Activated T-cell treated with anti-CD3 and anti-CD28 coated beads, Interleukin-2, amount 50 U/mL, for 72 hours (primary cell): ENCODE results near the gene SLC16A8. TPM values are rescaled to one million over a fixed set of nuclear protein-coding genes. Genes with fewer than 3 reads are reported as not detected.
A peak's percentile ranks its signal among the peaks of the same experiment; 100 is the strongest.
"Not testable (repeated sequence)": the region's sequence is repeated elsewhere in the genome, so short reads cannot be mapped to it uniquely, and the experiment has no call there.

ENCODE experiments used
- ATAC-seq, 2 donors: fragments of 150-1000 bp; cut with Tn5 transposase; replicated peaks in 1 of 2; 2 replicates each; pipeline ENCODE4 v1.10.0; 2021; ENCODE audit warnings: moderate library complexity in 2 of 2, mild to moderate bottlenecking in 1 of 2
- DNase-seq, 2 donors: peaks; one replicate each; pipeline ENCODE4 v3.0.0; 2021 to 2022; ENCODE audit warnings: mixed read lengths in 1 of 2
- H3K27ac Mint-ChIP-seq: one replicate; pipeline ENCODE4 v1.8.0; 2022; ENCODE audit warnings: mild to moderate bottlenecking, moderate library complexity, mixed read lengths
- H3K27me3 Mint-ChIP-seq: one replicate; pipeline ENCODE4 v1.8.0; 2022; ENCODE audit warnings: low read depth, mixed read lengths
- H3K36me3 Mint-ChIP-seq, 2 donors: one replicate each; pipeline ENCODE4 v1.8.0; 2022; ENCODE audit warnings: mixed read lengths in 2 of 2, mild to moderate bottlenecking in 1 of 2; ENCODE audit not compliant: insufficient read depth in 2 of 2
- H3K4me1 Mint-ChIP-seq: one replicate; pipeline ENCODE4 v1.8.0; 2022; ENCODE audit warnings: low read depth, mixed read lengths
- H3K4me3 Mint-ChIP-seq, 2 donors: one replicate each; pipeline ENCODE4 v1.8.0; 2022; ENCODE audit warnings: mild to moderate bottlenecking in 2 of 2, mixed read lengths in 2 of 2, moderate library complexity in 2 of 2
- H3K9me3 Mint-ChIP-seq, 2 donors: one replicate each; pipeline ENCODE4 v1.8.0; 2022; ENCODE audit warnings: mixed read lengths in 2 of 2
- total RNA-seq, 2 donors: library from RNA; stranded (reverse); gene quantifications; one replicate each; pipeline ENCODE4 v1.2.3, GENCODE V29; 2022

Gene SLC16A8
- total RNA-seq, 2 donors from 2014 or later: not detected

DNA sequence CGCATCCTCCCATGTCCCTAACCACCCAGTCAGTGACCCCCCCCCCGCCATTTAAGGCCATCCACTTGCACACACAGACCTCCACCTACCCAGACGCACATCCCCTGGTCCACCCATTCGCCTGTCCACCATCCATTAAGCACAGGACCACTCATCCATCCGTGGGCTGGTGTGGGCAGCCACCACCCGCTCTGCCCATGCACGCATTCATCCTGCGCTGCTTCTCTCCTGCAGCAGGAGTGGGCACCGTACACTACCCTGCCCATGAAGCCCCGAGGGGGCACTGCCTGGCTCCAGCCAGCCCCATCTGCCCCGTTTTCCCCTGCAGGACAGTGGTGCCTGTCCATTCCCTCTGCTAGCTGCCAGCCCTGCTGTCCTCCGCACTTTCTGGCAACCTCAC is 3.9 kb upstream of the SLC16A8 start:
- Mint-ChIP-seq H3K27me3 (no peaks in the 10 kb centered on the region), H3K4me3 (no peak overlapping the region), H3K36me3 (no peaks in the 10 kb centered on the region), H3K4me1 (no peaks in the 10 kb centered on the region), H3K9me3 (no peaks in the 10 kb centered on the region), H3K27ac (no peak overlapping the region)
- no peak for DNase-seq
- ATAC-seq: no peak

DNA sequence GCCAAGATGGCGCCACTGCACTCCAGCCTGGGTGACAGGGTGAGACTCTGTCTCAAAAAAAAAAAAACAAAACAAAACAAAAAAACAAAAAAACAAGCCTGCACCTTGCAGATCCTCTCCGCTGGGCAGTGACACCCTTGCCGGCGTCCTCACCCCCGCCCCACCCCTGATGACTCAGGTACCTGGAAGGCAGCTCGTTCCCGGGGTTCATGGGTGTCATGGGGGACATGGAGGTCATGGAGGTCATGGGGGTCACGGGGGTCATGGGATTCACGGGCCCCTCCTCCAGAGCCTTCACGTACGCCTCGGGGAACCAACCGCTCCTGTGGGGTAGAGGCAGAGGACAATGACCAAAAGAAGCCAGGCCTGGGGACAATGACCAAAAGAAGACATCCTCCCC is 3.0 kb upstream of the SLC16A8 start:
- DNase-seq: no peak
- H3K4me3 Mint-ChIP-seq: no peak overlapping the region

DNA sequence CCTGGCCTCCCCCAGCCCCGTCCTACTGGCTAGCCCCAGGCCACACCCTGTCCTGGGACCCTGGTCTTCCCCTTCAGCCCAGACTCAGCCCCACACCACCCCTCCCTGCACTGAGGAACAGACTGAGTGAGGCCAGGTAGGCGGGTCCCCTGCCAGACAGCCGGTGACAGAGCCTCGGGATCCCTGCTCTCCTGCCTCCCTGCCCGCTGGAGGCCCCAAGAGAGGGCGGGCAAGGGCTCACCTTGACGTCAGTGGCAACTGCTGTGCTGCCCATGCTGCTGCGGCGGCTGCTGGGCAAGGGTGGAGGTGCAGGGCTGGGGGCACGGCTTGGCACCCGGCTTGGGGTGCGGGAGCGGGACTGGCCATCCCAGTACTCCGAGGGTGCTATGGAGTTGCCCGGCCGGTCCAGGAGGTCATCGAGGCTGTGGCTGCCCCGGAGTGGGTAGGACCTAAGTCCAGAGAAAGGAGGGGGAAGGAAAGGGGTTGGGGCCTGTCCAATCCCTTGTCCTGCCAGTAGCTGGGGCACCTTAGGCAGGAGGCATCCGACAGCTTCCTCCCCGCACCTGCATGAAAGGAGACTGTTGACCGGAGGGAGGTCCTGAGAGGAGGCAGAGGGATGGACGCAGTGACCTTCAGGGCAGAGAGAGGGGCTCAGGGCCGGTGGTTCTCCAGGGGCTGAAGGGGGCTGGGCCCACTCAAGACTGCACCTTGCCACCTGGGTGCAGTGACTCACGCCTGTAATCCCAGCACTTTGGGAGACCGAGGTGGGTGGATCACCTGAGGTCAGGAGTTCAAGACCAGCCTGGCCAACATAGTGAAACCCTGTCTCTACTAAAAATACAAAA is 2.2 kb upstream of the SLC16A8 start:
- no peaks in the 10 kb centered on the region for H3K4me1 Mint-ChIP-seq
- no peaks in the 10 kb centered on the region for H3K36me3 Mint-ChIP-seq
- no peaks in the 10 kb centered on the region for H3K27me3 Mint-ChIP-seq
- no peak overlapping the region for H3K4me3 Mint-ChIP-seq
- no peak for ATAC-seq
- no peak for DNase-seq
- no peaks in the 10 kb centered on the region for H3K9me3 Mint-ChIP-seq
- no peak overlapping the region for H3K27ac Mint-ChIP-seq

More for the DNA sequence above, 3.0 kb upstream of the SLC16A8 start:
- Mint-ChIP-seq H3K27me3 (no peaks in the 10 kb centered on the region), H3K36me3 (no peaks in the 10 kb centered on the region), H3K9me3 (no peaks in the 10 kb centered on the region), H3K27ac (no peak overlapping the region), H3K4me1 (no peaks in the 10 kb centered on the region)
- no peak for ATAC-seq

DNA sequence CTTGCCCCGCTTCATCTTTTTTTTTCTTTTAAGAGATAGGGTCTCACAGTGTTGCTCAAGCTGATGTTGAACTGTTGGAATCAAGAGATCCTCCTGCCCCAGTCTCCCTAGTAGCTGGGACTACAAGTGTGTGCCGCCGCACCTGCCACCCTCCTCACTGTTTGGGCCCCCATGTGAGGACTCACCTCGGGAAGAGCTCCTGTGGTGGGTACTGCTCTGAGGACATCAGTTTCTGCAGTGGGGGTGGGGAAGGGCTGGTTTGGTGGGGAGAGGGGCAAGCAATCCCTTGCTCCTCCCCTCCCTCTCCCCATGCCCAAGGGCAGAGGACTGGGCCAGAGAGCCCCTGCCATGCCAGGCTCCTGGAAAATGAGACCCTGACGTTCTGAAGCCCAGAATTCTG is 1.5 kb upstream of the SLC16A8 start:
- no peak for DNase-seq
- no peaks in the 10 kb centered on the region for H3K36me3 Mint-ChIP-seq

DNA sequence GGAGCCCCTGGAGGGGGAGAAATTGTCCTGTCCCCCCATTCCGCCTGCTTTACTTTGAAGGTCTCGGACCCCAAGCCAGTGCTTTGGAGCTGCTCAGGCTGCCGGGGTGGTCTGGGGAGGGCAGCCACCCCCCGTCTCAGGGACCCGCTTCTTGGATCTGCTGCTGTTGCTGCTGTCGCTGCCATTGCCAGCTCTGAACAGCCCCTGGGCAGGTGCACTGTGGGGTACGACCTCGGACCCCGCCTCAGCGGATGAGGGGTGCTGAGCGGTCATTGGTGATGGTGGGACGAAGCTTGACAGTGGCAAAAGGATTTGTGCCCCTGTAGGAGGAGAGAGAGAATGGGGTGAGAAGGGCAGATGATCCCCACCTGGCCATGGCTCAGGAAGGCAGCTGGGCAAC is 1.1 kb upstream of the SLC16A8 start:
- DNase-seq (no peak), ATAC-seq (no peak)
- Mint-ChIP-seq H3K27me3 (peaks cover 5% of the 10 kb centered on the region), H3K4me1 (no peaks in the 10 kb centered on the region), H3K9me3 (no peaks in the 10 kb centered on the region), H3K27ac (no peak overlapping the region), H3K4me3 (no peak overlapping the region), H3K36me3 (no peaks in the 10 kb centered on the region)

More for the DNA sequence above, 1.5 kb upstream of the SLC16A8 start:
- Mint-ChIP-seq H3K4me3 (no peak overlapping the region), H3K27me3 (peaks cover under 1% of the 10 kb centered on the region), H3K27ac (no peak overlapping the region), H3K4me1 (no peaks in the 10 kb centered on the region), H3K9me3 (no peaks in the 10 kb centered on the region)
- ATAC-seq: no peak

DNA sequence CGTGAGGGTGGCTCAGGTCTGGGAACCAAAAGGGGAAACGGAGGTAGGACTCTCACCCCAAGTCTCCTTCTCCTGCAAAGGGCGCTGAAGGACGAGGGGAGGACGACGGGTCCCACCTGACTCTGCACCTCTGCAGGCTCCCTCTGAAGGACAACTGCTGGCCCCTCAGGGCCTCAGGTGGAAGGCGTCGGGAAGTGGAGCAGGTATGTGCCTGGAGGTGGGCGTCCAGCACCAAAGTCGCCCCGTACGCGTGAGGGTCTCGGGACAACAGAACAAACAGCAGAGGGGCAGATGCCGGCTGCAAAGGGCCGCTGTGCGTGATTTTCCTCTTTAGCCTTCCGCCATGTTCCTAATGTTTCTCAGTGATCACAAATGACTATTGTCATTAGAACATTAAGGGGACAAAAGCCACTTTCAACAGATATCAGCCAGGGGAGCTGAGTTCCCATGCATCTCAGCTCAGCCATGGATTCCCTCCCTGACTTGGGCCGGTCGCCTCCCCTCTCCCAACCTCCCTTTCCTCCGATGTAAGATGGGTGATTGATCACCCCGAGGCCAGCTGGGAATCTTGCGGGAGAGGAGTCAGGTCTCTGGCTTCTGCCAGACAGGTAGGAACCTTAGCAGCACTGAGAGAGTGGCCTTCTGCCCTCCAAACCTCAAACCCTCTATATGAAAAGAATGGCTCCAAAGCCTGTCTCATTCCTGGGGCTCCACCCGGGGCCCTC is 836 bp downstream of the SLC16A8 start:
- Mint-ChIP-seq H3K4me1 (no peaks in the 10 kb centered on the region), H3K36me3 (no peaks in the 10 kb centered on the region), H3K27ac (no peak overlapping the region), H3K4me3 (peak overlapping the region in 1 of 2 donors; percentile 17), H3K9me3 (no peaks in the 10 kb centered on the region), H3K27me3 (peaks cover 9% of the 10 kb centered on the region)
- DNase-seq (no peak), ATAC-seq (no peak)

DNA sequence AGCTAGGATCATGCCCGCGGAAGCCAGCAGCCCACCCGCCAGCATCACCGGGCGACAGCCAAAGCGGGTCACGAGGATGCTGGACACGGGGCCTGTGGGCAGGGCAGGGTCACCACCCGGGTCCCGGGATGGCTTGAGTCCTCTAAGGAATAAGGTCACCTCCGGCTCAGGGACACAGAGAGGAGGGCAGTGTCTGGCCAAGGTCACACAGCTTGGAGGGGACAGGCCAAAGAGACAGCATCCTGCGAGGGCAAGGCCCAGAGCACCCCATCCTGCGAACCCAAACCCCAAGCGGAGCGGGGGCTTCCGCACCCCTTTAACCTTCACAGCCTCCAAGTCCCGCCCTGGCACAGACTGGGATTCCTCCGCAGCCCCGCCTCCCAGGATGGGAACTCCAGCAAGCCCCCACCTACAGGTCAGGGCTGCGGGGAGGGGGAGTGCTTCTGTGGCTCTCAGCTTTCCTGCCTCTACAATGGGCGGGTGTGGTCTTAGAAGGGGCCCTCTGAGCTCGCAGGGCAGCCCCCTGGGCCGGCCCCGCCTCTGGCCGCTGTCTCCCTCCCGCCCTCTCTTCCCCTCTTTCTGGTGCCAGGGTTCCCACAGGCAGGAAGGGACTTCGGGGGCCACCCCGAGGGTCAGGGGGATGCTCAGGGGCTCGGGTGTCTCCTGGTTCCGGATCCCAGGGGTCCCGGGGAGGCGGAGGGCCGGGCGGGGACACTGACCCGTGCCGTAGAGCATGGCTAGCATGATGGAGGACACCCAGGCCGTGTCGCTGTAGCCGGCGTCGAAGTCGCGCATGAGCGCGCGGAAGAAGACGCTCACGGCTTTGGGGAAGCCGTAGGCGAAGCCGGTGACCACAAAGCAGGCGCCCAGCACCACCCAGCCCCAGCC is 1.8 kb downstream of the SLC16A8 start:
- H3K9me3 Mint-ChIP-seq: no peaks in the 10 kb centered on the region
- DNase-seq (peak; percentile 20 to 25), ATAC-seq (peak; percentile 38 to 55)
- H3K27me3 Mint-ChIP-seq: peaks cover 9% of the 10 kb centered on the region
- H3K4me1 Mint-ChIP-seq: no peaks in the 10 kb centered on the region
- no peak overlapping the region for H3K27ac Mint-ChIP-seq
- H3K4me3 Mint-ChIP-seq: peak overlapping the region; percentile 44 to 61
- H3K36me3 Mint-ChIP-seq: no peaks in the 10 kb centered on the region

DNA sequence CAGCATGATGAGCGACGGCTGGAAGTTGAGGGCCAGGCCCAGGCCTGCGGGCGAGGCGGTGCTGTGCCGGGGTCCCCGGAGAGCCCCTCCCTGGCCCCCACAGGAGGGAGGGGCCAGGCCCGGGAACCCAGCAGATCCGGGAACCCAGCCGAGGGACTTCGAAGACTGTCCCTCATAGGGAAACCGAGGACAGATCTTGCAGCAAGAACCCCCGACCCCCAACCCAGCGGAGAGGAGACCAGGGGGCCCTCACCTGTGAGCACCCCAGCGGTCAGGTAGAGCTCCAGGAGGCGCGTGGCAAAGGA is 2.4 kb downstream of the SLC16A8 start:
- Mint-ChIP-seq H3K27me3 (peaks cover 9% of the 10 kb centered on the region), H3K27ac (no peak overlapping the region), H3K4me1 (no peaks in the 10 kb centered on the region), H3K36me3 (no peaks in the 10 kb centered on the region), H3K4me3 (peak overlapping the region; percentile 44 to 61), H3K9me3 (no peaks in the 10 kb centered on the region)
- ATAC-seq (no peak), DNase-seq (no peak)

DNA sequence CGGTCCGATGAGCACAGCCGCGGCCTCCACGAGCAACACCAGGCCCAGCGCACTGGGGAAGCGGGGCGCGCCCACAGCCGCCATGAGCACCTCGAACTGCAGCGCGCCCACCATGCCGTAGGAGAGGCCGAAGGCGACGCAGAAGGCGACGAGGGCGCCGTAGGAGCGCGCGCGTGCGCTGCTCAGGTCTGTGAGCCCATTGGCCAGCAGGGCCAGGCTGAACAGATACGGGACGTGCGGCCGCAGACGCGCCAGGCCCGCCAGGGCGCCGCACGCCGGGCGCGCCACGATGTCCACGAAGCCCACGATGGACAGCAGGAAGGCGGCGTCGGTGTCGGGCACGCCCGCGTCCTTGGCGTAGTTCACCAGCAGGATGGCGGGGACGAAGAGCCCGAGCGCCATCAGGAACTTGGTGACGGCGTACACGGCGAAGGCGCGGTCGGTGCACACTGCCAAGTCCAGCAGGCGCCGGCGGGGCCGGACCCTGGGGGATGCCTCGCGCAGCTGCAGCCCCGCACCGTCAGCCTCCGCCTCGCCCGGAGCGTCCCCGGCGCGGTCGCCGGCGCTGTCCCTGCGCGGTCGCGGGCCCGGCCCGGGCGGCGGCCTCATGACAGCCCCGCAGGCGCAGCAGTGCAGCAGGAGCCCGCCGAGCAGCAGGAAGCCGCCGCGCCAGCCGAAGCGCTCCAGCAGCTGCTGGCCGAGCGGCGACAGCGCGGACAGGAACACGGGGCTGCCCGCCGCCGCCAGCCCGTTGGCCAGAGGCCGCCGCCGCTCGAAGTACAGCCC is 2.9 kb downstream of the SLC16A8 start:
- H3K4me1 Mint-ChIP-seq: no peaks in the 10 kb centered on the region
- H3K9me3 Mint-ChIP-seq: no peaks in the 10 kb centered on the region
- DNase-seq: peak in 1 of 2 donors; percentile 20
- no peaks in the 10 kb centered on the region for H3K36me3 Mint-ChIP-seq
- peaks cover 9% of the 10 kb centered on the region for H3K27me3 Mint-ChIP-seq
- H3K4me3 Mint-ChIP-seq: peak overlapping the region; percentile 40 to 55
- H3K27ac Mint-ChIP-seq: no peak overlapping the region
- ATAC-seq: peak; percentile 50 to 56

DNA sequence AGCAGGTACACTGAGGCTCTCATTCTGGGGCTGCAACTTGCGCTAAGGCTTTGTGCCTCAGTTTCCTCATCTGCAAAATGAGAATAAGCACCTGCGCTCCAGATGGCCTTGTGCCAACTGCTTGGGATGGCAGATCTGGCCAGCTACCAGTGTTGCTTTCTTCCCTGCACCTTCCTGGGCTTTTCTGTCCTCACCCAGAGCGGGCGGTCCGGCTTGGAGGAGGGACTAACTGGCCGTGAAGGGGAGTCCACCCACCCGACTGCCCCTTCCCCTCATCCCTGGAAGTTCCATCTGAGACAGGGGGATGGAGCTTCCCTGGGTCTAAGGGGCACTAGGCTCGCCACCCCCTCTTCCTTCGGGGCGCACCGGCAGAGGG is 3.5 kb downstream of the SLC16A8 start:
- Mint-ChIP-seq H3K27ac (no peak overlapping the region), H3K9me3 (no peaks in the 10 kb centered on the region), H3K4me1 (no peaks in the 10 kb centered on the region), H3K27me3 (peaks cover 9% of the 10 kb centered on the region), H3K36me3 (no peaks in the 10 kb centered on the region), H3K4me3 (peak overlapping the region; percentile 40 to 55)
- no peak for ATAC-seq
- DNase-seq: no peak

DNA sequence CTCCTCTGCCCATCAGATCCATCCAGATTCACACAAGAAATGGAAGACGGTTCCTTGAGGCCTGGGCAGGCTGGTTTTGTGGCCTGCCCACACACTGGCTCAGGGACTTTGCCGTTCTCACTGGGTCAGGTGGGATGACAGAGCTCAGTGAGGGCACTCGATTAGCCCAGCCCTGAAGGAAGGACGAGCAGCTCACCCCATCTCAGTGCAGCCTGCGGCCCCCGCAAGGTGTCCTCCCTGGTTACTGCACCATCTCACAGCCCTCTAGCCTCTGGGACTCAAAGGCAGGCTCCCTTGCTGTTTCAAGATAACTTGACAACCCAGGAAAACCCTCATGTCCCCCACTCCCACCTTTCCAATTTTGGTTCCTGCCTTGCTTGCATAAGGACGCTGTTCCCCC is 4.2 kb downstream of the SLC16A8 start:
- ATAC-seq: no peak
- DNase-seq: no peak
- H3K4me1 Mint-ChIP-seq: no peaks in the 10 kb centered on the region
- H3K9me3 Mint-ChIP-seq: no peaks in the 10 kb centered on the region
- no peak overlapping the region for H3K4me3 Mint-ChIP-seq
- H3K36me3 Mint-ChIP-seq: no peaks in the 10 kb centered on the region
- H3K27me3 Mint-ChIP-seq: peaks cover 9% of the 10 kb centered on the region
- no peak overlapping the region for H3K27ac Mint-ChIP-seq

DNA sequence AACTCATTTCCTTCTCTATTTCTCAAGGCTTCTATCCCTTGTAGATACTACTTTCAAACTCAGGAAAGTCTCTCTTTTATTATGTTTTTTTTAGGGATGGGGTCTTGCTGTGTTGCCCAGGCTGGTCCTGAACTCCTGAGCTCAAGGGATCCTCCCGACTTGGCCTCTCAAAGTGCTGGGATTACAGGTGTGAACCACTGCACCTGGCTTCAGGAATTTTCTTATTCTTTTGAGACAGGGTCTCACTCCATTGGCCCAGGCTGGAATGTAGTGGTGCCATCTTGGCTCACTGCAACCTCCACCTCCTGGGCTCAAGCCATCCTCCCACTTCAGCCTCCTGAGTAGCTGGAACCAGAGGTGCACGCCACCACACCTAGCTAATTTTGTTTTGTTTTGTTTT is 4.8 kb downstream of the SLC16A8 start:
- not testable (repeated sequence) for H3K36me3 Mint-ChIP-seq, H3K9me3 Mint-ChIP-seq

More for the DNA sequence above, 4.8 kb downstream of the SLC16A8 start:
- ATAC-seq, H3K27ac Mint-ChIP-seq, H3K4me3 Mint-ChIP-seq, H3K27me3 Mint-ChIP-seq, DNase-seq, H3K4me1 Mint-ChIP-seq: not testable (repeated sequence)
